Stomach (tissue), 4 donors: ENCODE measurements around the gene DBNL.

Experiments used
- CTCF ChIP-seq, 7 experiments: fragments of 450-650 bp in 4 of 7; fragments of 200-600 bp in 3 of 7; sonication (generic) in 3 of 7; IDR thresholded peaks; one replicate each; pipeline ENCODE4 v1.5.1; 2016 to 2019; ENCODE audit warnings: antibody characterized with exemption in 7 of 7, control low read depth in 2 of 7, mild to moderate bottlenecking in 1 of 7
- POLR2A ChIP-seq, 4 donors: fragments of 450-650 bp; IDR thresholded peaks; one replicate each; pipeline ENCODE4 v1.6.1; 2016; ENCODE audit warnings: antibody characterized with exemption in 4 of 4, control low read depth in 2 of 4, mild to moderate bottlenecking in 1 of 4, moderate library complexity in 1 of 4
- POLR2AphosphoS5 ChIP-seq, 3 donors: sonication (generic); formaldehyde crosslinking; IDR thresholded peaks; one replicate each; pipeline ENCODE4 v1.6.1; 2016; ENCODE audit warnings: antibody characterized with exemption in 3 of 3

DNA sequence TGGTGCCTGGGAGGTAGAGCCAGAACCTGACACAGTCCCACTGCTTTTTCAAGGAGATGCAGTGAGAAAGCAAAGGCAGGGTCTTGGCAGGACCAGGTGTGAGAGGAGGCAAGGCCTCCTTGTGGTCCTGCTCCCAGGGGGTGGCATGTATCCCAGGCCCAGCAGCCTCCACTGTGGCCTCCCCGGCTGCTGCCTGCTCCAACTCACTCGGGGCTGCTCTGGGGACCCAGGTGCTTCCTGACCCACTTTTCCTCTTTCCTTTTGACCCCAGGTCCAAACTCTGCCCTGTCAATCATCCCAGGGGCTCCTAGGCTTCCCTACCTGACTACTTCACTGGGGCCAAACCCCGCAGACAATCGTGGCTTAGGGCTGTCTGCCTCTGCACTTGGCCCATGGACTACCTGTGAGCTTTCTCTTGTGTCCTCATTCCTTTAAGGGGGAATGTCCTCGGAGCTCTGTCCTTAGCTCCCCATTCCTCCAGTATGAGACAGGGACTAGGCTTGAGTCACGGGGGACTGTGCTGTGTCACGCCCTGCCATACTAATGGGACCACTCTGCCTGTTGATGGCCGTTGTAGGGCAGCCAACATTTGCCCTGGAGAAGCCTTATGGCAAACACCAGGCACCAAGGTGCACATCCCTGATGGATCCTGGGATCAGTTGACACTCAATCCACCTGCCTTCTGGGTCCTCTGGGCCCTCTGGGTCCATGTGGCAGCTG, 58.5 kb downstream of the DBNL start:
- no peak for TF ChIP-seq CTCF (IDR thresholded peaks at IDR 0.05)
- no peak for TF ChIP-seq POLR2A (IDR thresholded peaks at IDR 0.05)
- no peak for TF ChIP-seq POLR2AphosphoS5 (IDR thresholded peaks at IDR 0.05)
